Coronary artery (tissue), 2 donors: ENCODE data around the gene GPR39.

Experiments
- DNase-seq: peaks from one replicate; pipeline ENCODE4 v3.0.0-alpha.2; 2017; ENCODE audit warnings: low spot score
- H3K27ac ChIP-seq, 2 donors: fragments of 200-600 bp; sonication (generic); one replicate each; pipeline ENCODE4 v1.5.1; 2016 to 2019
- H3K4me3 ChIP-seq: fragments of 200-600 bp; sonication (generic); 2 replicates; pipeline ENCODE4 v1.5.1; 2016; ENCODE audit warnings: mild to moderate bottlenecking, moderate library complexity
- CTCF ChIP-seq: fragments of 200-600 bp; sonication (generic); IDR thresholded peaks from one replicate; pipeline ENCODE4 v1.5.1; 2019; ENCODE audit warnings: antibody characterized with exemption

The GPR39 gene

GRCh38 chr2:132439703-132440398 lies 23.2 kb downstream of the GPR39 start:
- DNase-seq: no peak
- Histone ChIP-seq H3K27ac (no peak overlapping the region), H3K4me3 (no peak overlapping the region)
- TF ChIP-seq CTCF: no peak

GRCh38 chr2:132441051-132441450 lies 24.4 kb downstream of the GPR39 start:
- H3K27ac ChIP-seq: no peak overlapping the region
- DNase-seq: no peak
- TF ChIP-seq CTCF: no peak

GRCh38 chr2:132442278-132442677 lies 25.7 kb downstream of the GPR39 start:
- Histone ChIP-seq H3K4me3 (no peak overlapping the region), H3K27ac (no peak overlapping the region)
- no peak for TF ChIP-seq CTCF
- DNase-seq: no peak

More at GRCh38 chr2:132441051-132441450, 24.4 kb downstream of the GPR39 start:
- H3K4me3 ChIP-seq: no peak overlapping the region

GRCh38 chr2:132443106-132443505 lies 26.5 kb downstream of the GPR39 start:
- no peak for TF ChIP-seq CTCF
- H3K4me3 ChIP-seq: no peak overlapping the region
- no peak for DNase-seq
- no peak overlapping the region for H3K27ac ChIP-seq

- no peak for DNase-seq
- Histone ChIP-seq H3K4me3 (no peak overlapping the region), H3K27ac (no peak overlapping the region)
- no peak for TF ChIP-seq CTCF
Observed at GRCh38 chr2:132446444-132446843, 29.8 kb downstream of the GPR39 start.

- Histone ChIP-seq H3K4me3 (no peak overlapping the region), H3K27ac (no peak overlapping the region)
- TF ChIP-seq CTCF: no peak
- no peak for DNase-seq
Observed at GRCh38 chr2:132448331-132448730, 31.7 kb downstream of the GPR39 start.

GRCh38 chr2:132448771-132449170 lies 32.2 kb downstream of the GPR39 start:
- no peak for TF ChIP-seq CTCF

More at GRCh38 chr2:132448771-132449170, 32.2 kb downstream of the GPR39 start:
- Histone ChIP-seq H3K4me3 (no peak overlapping the region), H3K27ac (no peak overlapping the region)
- DNase-seq: no peak
